ENCODE results near the gene P4HB. TPM values are rescaled to one million over a fixed set of nuclear protein-coding genes. Genes with fewer than 3 reads are reported as not detected.

The P4HB gene
- total RNA-seq, 4 donors from 2014 or later: 497 to 717 (median 621) TPM

DNA sequence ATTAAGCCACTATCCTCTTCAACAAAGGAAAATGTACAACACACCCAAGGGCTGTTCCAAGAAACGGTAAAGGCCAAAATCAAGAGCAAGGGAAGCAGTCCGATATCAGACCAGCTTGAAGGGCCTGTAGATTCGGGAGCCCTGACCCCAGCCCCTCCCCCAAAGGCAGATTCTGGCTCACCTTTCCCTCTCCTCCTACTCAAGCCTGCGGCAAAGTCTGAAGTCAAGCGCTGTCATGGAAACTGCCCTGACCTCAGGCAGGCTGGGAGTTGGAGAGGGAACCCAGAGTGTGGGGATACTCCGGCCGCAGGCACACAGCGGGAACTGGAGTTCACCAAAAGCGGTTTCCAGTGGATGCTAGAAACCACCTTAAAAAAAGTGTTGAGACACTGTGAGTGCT is 29.3 kb upstream of the P4HB start:
- no peak for ATAC-seq
- Histone ChIP-seq H3K36me3 (peaks cover 0 to 43% of the 10 kb centered on the region in 2 donors), H3K27ac (peak overlapping the region; percentile 65 to 98 (median 97)), H3K9me3 (no peaks in the 10 kb centered on the region), H3K27me3 (no peaks in the 10 kb centered on the region), H3K4me1 (peaks cover 42 to 47% of the 10 kb centered on the region in 2 donors), H3K4me3 (no peak overlapping the region)
- no peak for DNase-seq
- in situ Hi-C loops (cut with MboI; ENCODE audit: low sequenced_read_pairs in 4 of 4): no loop called here
- intact Hi-C loops (cut with DNase I; ENCODE audit: low total_unique reads): no loop called here
- no peak for TF ChIP-seq CTCF (IDR thresholded peaks at IDR 0.05 in 4 of 5, conservative IDR thresholded peaks at IDR 0.05 in 1 of 5)
- no peak for TF ChIP-seq POLR2A (IDR thresholded peaks at IDR 0.05)

DNA sequence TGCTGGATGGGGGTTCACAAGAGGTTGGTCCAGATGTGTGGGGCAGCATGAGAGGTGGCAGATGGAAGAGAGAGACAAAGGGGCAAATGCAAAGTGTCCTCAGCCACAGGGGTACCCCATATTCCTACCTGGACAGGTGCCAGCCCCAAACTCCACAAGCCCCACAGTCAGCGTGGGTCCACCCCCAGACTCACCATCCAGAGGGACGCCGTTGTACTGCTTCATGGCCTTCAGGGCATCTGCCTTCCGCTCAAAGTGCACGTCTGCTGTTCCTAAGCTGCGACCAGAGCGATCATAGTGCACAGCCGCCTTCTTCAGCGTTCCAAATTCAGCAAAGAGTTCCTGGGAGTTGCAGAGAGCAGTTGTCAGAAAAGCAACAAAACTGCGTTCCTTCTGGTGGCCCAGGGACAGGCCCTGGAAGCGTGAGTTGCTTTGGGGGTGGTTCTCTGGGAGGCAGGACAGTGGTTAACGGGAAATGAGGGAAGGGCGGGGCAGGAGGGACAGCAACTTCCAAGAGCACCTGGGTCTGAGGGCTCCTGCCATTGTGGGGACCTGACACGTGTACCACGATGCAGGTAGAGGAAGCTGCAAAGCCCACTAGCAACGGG is 28.8 kb upstream of the P4HB start:
- Histone ChIP-seq H3K27me3 (no peaks in the 10 kb centered on the region), H3K9me3 (no peaks in the 10 kb centered on the region), H3K27ac (peak overlapping the region; percentile 6 to 98 (median 82)), H3K4me3 (no peak overlapping the region), H3K36me3 (peaks cover 0 to 38% of the 10 kb centered on the region in 2 donors), H3K4me1 (peaks cover 44 to 51% of the 10 kb centered on the region in 2 donors)
- intact Hi-C loops (cut with DNase I; ENCODE audit: low total_unique reads) (no loop called here), in situ Hi-C loops (cut with MboI; ENCODE audit: low sequenced_read_pairs in 4 of 4) (no loop called here)
- no peak for DNase-seq
- TF ChIP-seq POLR2A (IDR thresholded peaks at IDR 0.05) (no peak), CTCF (IDR thresholded peaks at IDR 0.05 in 4 of 5, conservative IDR thresholded peaks at IDR 0.05 in 1 of 5) (no peak)
- ATAC-seq: no peak

GRCh38 chr17:81888105-81888987 is 28.0 kb upstream of the P4HB start:
- DNase-seq: no peak
- no peaks in the 10 kb centered on the region for H3K27me3 ChIP-seq
- in situ Hi-C loops (cut with MboI; ENCODE audit: low sequenced_read_pairs in 4 of 4) (no loop called here), intact Hi-C loops (cut with DNase I; ENCODE audit: low total_unique reads) (no loop called here)
- ATAC-seq: no peak
- TF ChIP-seq POLR2A (IDR thresholded peaks at IDR 0.05) (no peak), CTCF (IDR thresholded peaks at IDR 0.05 in 4 of 5, conservative IDR thresholded peaks at IDR 0.05 in 1 of 5) (no peak)
- H3K27ac ChIP-seq: peak overlapping the region; percentile 92 to 98 (median 97)
- peaks cover 0 to 36% of the 10 kb centered on the region in 2 donors for H3K36me3 ChIP-seq
- no peak overlapping the region for H3K4me3 ChIP-seq
- H3K9me3 ChIP-seq: no peaks in the 10 kb centered on the region
- H3K4me1 ChIP-seq: peaks cover 44 to 51% of the 10 kb centered on the region in 2 donors

- in situ Hi-C loops (cut with MboI; ENCODE audit: low sequenced_read_pairs in 4 of 4): no loop called here
- intact Hi-C loops (cut with DNase I; ENCODE audit: low total_unique reads): loop anchor here (1.0 to 2.0 kb wide), 3 partner anchors 15 to 45 kb away; partner anchors contain the start of genes ARHGDIA and MAFG
- H3K27me3 ChIP-seq: no peaks in the 10 kb centered on the region
- peak overlapping the region; percentile 92 to 98 (median 97) for H3K27ac ChIP-seq
- TF ChIP-seq POLR2A (IDR thresholded peaks at IDR 0.05): peak; percentile 29 to 31
- no peak for TF ChIP-seq CTCF (IDR thresholded peaks at IDR 0.05 in 4 of 5, conservative IDR thresholded peaks at IDR 0.05 in 1 of 5)
- peak; percentile 93 to 97 for DNase-seq
- peaks cover 0 to 53% of the 10 kb centered on the region in 2 donors for H3K36me3 ChIP-seq
- H3K4me3 ChIP-seq: no peak overlapping the region
- H3K4me1 ChIP-seq: peaks cover 36 to 41% of the 10 kb centered on the region in 2 donors
- H3K9me3 ChIP-seq: no peaks in the 10 kb centered on the region
- ATAC-seq: peak; percentile 96
Observed at GRCh38 chr17:81885869-81886548, 25.7 kb upstream of the P4HB start.

Data from gastrocnemius medialis (tissue), 4 donors.